Stimulated activated CD8-positive, alpha-beta memory T cell treated with anti-CD3 and anti-CD28 coated beads, Interleukin-4, amount 100 ng/mL, for 48 hours (primary cell): ENCODE data around the gene SPATA31E1.
"Not testable (repeated sequence)": the region's sequence is repeated elsewhere in the genome, so short reads cannot be mapped to it uniquely, and the experiment has no call there.

Experiments
- DNase-seq: peaks from one replicate; pipeline ENCODE4 v3.0.0-alpha.2; 2020

SPATA31E1 gene

DNA sequence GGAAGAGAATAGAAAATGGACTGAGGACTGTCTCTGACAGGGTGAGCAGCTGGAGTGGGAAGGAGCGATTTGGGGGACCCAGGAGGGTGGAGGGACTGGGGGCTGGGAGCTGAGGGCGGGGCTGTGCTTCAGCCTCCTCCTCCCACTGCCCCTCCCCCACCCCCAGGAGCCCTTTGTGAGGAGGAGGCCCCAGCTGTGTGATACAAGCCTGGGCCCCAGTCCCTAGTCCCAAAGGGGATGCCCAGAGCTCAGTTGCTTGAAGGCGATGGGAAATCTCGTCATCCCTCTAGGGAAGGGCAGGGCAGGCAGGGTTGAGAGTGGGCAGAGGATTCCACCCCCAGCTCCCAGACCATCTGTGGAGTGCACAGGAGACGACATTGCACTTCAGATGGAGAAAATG lies at the start of gene SPATA31E1:
Gene SPATA31E1, plus strand, starts transcription at position 251 of the 400 bp plus-strand sequence. Its CDS starts 15 bp downstream, at position 266.
- DNase-seq: no peak

DNA sequence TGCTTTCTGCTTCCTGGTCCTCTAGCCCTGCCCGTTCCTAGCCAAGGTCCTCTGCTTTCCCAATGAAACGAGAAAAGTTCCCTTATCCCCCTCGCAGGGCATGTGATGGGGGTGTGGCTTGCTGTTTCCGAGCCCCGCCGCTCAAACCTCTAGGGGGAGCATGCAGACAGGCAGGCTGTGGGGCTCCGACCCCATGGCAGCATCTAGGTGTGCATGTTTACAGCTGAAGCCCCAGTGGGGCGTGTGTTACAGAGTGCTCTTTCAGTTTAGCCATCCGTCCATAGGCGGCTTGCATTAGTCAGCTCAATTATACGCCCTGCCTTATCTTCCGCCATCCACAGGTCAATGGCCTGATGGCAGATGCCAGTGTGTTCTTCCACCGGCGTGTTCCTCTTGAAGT lies 48.3 kb upstream of the SPATA31E1 start:
- DNase-seq: no peak

DNA sequence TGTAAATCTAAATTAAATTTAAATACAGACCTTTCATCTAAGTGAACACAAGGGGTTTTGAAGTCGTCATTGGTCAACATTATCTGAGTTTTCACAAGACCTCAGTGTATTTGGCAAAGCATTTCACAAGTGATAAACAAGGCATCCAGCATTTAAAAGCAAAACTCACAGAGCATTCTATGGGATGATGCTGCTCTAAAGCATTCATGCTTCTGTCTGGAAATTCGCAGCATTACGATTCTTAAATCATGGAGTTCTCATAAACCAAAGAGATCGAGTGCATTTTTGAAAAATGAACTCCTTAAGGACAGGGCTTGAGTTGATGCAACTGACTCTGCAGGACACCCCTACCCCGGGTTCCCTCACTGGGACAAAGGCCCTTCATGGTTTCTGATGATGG lies 46.1 kb upstream of the SPATA31E1 start:
- DNase-seq: no peak

DNA sequence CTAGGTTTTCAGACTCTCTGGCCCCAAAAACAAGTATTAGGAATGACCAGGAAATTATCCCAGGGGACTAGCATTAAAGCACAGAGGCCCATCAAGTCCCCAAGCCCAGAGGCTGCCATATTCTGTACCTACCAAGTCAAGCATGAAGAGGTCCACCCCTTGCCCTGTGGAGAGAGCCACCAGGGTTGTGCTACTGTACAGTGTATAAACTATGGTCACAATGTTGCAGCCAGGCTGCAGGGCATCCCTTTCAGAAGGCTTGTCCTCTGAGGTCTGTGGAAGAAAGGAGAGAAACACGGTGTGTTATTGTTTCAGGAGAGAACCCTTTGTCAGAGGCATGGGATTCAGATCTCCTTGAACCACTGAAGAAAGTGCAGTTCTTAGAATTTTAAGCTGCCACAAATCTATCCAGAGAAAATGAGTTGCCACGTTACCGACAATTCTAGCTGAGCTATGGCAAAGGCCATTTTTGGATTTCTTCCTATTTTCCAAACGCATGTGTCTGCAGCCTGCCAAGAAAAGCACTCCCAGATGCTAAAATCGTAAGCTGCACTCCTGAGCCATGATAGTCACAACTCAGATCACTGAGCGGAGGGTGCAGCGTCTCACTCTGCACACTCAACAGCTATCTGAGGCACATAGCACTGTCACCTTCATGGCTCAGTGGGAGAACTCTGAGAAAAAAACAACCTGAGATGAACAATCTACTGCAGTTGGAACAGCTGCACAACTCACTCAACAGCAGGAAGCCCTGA lies 45.5 kb upstream of the SPATA31E1 start:
- no peak for DNase-seq

- DNase-seq: no peak
Observed at GRCh38 chr9:87840134-87840533, 42.5 kb upstream of the SPATA31E1 start.

DNA sequence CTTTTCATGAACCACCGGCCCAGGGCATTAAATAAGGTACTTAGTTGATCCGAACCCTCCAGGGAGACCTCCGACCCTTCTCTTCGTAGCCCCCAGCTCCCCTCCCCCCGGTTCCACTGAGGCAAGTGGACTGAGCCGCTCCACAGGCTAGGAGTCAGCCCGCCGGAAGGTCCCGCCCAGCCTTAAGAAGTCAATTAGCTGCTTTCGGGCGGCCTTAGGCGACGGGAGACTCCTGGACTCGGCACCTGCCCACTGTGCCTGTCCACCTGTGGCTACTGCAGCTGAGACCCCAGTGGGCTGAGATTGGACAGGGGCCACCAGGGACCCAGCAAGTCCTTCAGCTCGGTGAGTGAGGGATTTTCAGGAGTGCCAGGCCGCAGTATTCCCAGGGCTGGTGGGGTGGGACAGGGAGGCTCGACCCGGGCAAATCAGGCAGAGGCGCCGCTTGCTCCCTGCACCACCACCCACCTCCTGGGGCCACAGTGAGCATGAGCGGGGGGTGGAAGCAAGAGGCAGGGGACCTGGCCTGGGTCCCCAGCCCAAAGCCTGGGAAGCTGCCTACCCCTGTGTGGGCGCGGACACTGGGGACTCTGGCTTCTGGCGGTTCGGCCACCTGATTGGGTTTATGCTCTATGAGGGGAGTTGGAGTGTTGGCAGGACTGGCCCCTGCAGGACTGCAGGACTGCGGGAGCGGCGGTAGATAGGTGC lies 39.6 kb upstream of the SPATA31E1 start:
- DNase-seq: no peak

DNA sequence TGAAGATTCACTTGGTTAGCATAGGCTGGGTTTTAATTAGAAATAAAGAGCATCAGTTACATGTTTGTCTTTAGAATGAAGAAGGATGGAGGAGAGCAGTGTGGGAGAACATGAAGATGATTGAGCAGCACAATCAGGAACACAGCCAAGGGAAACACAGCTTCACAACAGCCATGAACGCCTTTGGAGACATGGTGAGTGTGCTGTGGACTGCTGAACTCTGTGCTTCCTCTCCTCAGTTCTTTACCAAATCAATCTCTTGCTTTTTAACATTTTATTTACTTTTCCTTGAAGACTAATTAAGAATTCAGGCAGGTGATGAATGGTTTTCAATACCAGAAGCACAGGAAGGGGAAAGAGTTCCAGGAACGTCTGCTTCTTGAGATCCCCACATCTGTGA lies 38.2 kb upstream of the SPATA31E1 start:
- DNase-seq: no peak

GRCh38 chr9:87847817-87848216 lies 34.9 kb upstream of the SPATA31E1 start:
- DNase-seq: not testable (repeated sequence)

DNA sequence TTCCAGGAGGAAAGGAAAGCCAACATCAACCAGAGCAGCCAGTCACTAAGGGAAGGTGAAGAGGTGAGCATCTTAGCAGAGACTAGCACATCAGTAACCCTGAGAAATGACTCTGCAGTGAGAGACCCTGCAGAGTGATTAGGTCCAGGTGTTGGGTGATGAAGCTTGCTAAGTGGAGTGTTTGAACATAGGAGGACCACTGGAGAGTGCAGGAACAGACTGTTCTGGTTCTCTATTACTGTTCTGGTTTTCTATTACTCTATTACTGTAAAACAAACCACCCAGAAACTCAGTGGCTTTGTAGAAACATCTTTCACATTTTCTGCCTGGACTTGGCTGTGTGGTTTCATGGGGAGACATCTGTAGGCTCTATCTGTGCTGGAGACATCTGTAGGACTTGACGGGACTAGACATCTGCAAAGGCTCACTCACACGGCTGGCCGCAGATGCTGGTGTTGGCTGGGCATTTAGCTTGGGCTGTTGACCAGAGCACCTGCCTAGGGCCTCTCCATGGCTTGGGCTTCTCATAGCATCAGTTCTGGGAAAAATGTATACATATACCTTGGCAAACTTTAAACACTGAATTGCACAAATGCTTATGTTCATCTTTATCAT lies 33.4 kb upstream of the SPATA31E1 start:
- DNase-seq: no peak

DNA sequence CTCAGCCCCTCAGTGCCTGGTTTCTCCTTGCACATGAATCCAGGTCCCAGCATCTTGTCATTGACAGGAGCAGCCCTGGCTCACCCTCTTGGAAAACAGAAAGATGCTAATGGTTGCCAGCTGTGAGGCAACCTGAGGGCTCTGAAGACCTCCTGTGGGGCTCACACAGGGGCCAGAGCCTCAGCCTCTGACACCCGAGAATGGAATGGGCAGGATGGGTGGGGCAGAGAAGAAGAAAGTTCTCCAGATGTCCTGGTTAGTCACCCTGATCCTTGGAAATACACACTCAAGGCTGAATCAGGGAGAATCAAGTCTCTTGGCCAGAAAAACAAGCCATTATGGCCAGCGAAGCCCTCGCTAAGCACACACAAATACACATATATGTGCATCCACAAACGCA lies 32.3 kb upstream of the SPATA31E1 start:
- DNase-seq: no peak

DNA sequence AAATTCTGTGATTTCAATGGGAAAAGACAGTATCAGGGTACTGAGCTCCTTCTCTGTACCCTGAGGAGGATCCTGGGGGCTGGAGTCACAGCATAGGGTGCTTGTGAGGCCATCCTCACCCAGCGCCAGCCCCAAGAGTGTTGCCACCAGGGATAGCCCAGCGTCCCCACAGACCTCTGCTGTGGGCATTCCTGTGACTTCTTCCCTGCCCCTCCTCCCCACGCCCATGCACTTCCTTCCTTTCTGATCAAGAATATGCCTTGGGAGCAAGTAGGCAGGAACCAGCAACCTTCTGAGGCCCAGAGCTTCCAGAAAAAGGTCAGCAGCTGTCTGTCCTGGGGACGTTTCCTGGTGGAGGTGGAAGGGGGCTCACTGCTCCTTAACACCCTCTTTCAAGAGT lies 31.5 kb upstream of the SPATA31E1 start:
- DNase-seq: not testable (repeated sequence)

- no peak for DNase-seq
Observed at GRCh38 chr9:87853302-87853701, 29.4 kb upstream of the SPATA31E1 start.

GRCh38 chr9:87853876-87854579 lies 28.6 kb upstream of the SPATA31E1 start:
- DNase-seq: no peak

- DNase-seq: no peak
Observed at GRCh38 chr9:87854580-87854955, 28.1 kb upstream of the SPATA31E1 start.

GRCh38 chr9:87855061-87855460 lies 27.6 kb upstream of the SPATA31E1 start:
- no peak for DNase-seq

- no peak for DNase-seq
Observed at GRCh38 chr9:87857141-87857947, 25.3 kb upstream of the SPATA31E1 start.

- no peak for DNase-seq
Observed at GRCh38 chr9:87857948-87858335, 24.7 kb upstream of the SPATA31E1 start.

GRCh38 chr9:87859137-87859536 lies 23.5 kb upstream of the SPATA31E1 start:
- no peak for DNase-seq

- no peak for DNase-seq
Observed at GRCh38 chr9:87859786-87860185, 22.9 kb upstream of the SPATA31E1 start.

GRCh38 chr9:87861332-87861731 lies 21.3 kb upstream of the SPATA31E1 start:
- no peak for DNase-seq

DNA sequence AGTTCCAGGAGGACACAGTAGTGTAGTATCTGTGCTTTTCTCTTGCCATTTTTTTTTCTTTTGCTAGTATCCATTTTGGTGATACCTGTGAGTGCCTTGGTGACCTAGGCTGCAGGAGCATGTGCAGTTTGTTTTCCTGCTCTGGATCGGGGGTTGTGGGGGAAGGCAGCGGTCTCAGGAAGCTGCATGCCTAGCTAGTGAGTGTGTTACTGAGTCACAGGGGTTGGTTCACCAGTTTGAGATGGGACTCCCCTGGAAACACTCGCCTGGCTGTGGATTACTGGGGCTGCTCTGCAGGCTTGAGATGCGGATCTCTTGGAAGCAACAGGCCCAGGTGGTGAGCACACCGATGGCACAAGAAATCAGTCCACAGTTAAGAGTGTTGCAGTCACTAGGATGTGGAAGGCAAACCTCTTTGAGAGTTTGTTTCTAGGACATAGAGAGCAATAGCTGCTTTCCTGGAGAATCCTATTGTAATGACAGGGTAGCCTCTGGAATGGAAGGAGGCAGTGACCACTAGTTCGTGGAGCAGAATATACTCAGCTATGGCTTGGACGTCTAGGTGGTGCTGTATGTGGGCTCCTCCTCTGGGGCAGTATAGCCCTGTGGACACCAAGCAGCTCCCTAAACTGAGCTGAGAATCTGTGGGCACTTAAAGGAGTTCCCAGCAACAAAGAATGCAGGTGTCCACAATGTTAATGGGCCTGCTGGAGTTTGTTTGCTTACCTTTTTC lies 20.0 kb upstream of the SPATA31E1 start:
- DNase-seq: no peak
